H1 (cell line): Measurements from ENCODE around the gene KCTD2. TPM values are rescaled to one million over a fixed set of nuclear protein-coding genes. Genes with fewer than 3 reads are reported as not detected.

Source experiments
- POLR2A ChIP-seq, 2 experiments: IDR thresholded peaks; 1 replicate in 1 of 2; 2 replicates in 1 of 2; pipeline ENCODE4 v1.6.1; 2011; ENCODE audit warnings: low read depth in 2 of 2, low read length in 2 of 2, mild to moderate bottlenecking in 2 of 2; ENCODE audit errors: control extremely low read depth in 1 of 2
- polyA plus RNA-seq, 7 experiments: library from polyadenylated mRNA; depleted of rRNA in 3 of 7; stranded (reverse) in 5 of 7; unstranded in 2 of 7; fragments of >200 nt in 5 of 7; fragments of 200-250 nt in 2 of 7; gene quantifications; 1 replicate in 5 of 7; 2 replicates in 1 of 7; 4 replicates in 1 of 7; pipeline versions ENCODE4 v1.2.1 to v1.2.3, GENCODE V29; 2011 to 2013; ENCODE audit warnings: missing spikeins in 2 of 7, mixed read lengths in 2 of 7
- total RNA-seq: library from RNA; stranded (reverse); fragmentation: NEBNext Ultra II Directional; extraction: Animal tissue kit (Norgen Biotek cat#: 25700); gene quantifications from 2 replicates; pipeline ENCODE4 v1.2.1, GENCODE V29; 2021
- TF ChIP-seq, protein P1 (sequence below): fragments of 300-600 bp; sonication (generic); IDR thresholded peaks from 2 replicates; pipeline ENCODE4 v1.7.1; 2012; ENCODE audit warnings: low read length, moderate library complexity, mild to moderate bottlenecking, inconsistent platforms; ENCODE audit not compliant: insufficient replicate concordance

KCTD2 gene
- total and polyA plus RNA-seq, 2 of the 8 experiments (the other 6 are each of a cell fraction or from before 2014, with no cell fraction given), result 33.7 to 36.8 TPM

DNA sequence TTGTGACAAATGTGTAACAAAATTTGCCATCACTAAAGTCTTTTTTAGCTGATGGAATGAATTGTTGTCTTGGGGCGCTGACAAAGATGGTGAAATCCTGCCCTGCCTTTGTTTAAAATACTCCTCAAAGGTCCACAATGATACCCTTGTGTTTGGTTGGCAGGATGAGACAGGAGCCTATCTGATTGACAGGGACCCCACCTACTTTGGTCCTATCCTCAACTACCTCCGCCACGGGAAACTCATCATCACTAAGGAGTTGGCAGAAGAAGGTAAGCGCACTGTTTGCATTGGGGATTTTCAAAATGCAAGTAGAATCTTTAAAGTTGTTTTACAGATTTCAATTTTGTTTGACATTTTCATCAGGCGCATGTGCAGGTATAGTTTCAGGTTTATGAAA lies 2.0 kb downstream of the KCTD2 start (continued):
- TF ChIP-seq, protein P1, sequence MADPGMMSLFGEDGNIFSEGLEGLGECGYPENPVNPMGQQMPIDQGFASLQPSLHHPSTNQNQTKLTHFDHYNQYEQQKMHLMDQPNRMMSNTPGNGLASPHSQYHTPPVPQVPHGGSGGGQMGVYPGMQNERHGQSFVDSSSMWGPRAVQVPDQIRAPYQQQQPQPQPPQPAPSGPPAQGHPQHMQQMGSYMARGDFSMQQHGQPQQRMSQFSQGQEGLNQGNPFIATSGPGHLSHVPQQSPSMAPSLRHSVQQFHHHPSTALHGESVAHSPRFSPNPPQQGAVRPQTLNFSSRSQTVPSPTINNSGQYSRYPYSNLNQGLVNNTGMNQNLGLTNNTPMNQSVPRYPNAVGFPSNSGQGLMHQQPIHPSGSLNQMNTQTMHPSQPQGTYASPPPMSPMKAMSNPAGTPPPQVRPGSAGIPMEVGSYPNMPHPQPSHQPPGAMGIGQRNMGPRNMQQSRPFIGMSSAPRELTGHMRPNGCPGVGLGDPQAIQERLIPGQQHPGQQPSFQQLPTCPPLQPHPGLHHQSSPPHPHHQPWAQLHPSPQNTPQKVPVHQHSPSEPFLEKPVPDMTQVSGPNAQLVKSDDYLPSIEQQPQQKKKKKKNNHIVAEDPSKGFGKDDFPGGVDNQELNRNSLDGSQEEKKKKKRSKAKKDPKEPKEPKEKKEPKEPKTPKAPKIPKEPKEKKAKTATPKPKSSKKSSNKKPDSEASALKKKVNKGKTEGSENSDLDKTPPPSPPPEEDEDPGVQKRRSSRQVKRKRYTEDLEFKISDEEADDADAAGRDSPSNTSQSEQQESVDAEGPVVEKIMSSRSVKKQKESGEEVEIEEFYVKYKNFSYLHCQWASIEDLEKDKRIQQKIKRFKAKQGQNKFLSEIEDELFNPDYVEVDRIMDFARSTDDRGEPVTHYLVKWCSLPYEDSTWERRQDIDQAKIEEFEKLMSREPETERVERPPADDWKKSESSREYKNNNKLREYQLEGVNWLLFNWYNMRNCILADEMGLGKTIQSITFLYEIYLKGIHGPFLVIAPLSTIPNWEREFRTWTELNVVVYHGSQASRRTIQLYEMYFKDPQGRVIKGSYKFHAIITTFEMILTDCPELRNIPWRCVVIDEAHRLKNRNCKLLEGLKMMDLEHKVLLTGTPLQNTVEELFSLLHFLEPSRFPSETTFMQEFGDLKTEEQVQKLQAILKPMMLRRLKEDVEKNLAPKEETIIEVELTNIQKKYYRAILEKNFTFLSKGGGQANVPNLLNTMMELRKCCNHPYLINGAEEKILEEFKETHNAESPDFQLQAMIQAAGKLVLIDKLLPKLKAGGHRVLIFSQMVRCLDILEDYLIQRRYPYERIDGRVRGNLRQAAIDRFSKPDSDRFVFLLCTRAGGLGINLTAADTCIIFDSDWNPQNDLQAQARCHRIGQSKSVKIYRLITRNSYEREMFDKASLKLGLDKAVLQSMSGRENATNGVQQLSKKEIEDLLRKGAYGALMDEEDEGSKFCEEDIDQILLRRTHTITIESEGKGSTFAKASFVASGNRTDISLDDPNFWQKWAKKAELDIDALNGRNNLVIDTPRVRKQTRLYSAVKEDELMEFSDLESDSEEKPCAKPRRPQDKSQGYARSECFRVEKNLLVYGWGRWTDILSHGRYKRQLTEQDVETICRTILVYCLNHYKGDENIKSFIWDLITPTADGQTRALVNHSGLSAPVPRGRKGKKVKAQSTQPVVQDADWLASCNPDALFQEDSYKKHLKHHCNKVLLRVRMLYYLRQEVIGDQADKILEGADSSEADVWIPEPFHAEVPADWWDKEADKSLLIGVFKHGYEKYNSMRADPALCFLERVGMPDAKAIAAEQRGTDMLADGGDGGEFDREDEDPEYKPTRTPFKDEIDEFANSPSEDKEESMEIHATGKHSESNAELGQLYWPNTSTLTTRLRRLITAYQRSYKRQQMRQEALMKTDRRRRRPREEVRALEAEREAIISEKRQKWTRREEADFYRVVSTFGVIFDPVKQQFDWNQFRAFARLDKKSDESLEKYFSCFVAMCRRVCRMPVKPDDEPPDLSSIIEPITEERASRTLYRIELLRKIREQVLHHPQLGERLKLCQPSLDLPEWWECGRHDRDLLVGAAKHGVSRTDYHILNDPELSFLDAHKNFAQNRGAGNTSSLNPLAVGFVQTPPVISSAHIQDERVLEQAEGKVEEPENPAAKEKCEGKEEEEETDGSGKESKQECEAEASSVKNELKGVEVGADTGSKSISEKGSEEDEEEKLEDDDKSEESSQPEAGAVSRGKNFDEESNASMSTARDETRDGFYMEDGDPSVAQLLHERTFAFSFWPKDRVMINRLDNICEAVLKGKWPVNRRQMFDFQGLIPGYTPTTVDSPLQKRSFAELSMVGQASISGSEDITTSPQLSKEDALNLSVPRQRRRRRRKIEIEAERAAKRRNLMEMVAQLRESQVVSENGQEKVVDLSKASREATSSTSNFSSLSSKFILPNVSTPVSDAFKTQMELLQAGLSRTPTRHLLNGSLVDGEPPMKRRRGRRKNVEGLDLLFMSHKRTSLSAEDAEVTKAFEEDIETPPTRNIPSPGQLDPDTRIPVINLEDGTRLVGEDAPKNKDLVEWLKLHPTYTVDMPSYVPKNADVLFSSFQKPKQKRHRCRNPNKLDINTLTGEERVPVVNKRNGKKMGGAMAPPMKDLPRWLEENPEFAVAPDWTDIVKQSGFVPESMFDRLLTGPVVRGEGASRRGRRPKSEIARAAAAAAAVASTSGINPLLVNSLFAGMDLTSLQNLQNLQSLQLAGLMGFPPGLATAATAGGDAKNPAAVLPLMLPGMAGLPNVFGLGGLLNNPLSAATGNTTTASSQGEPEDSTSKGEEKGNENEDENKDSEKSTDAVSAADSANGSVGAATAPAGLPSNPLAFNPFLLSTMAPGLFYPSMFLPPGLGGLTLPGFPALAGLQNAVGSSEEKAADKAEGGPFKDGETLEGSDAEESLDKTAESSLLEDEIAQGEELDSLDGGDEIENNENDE, result no peak
- no peak for TF ChIP-seq POLR2A (IDR thresholded peaks at IDR 0.05; ENCODE audit: control extremely low read depth in 1 of 2, low read depth in 2 of 2, low read length in 2 of 2)
